Measurements from ENCODE around the gene AP2A2.

AP2A2 gene

GRCh38 chr11:1032310-1032891 is 106.7 kb downstream of the AP2A2 start:
- TF ChIP-seq CTCF (IDR thresholded peaks at IDR 0.05; ENCODE audit: low read depth, low read length): no peak
- no peak for DNase-seq (ENCODE audit: extremely low read depth, low read depth)

GRCh38 chr11:1033016-1033798 is 107.5 kb downstream of the AP2A2 start:
- no peak for TF ChIP-seq CTCF (IDR thresholded peaks at IDR 0.05; ENCODE audit: low read depth, low read length)
- DNase-seq (ENCODE audit: extremely low read depth, low read depth): no peak

GRCh38 chr11:1034001-1034400 is 108.3 kb downstream of the AP2A2 start:
- no peak for TF ChIP-seq CTCF (IDR thresholded peaks at IDR 0.05; ENCODE audit: low read depth, low read length)
- DNase-seq (ENCODE audit: extremely low read depth, low read depth): no peak

GRCh38 chr11:1034456-1035295 is 109.0 kb downstream of the AP2A2 start:
- DNase-seq (ENCODE audit: extremely low read depth, low read depth): no peak
- TF ChIP-seq CTCF (IDR thresholded peaks at IDR 0.05; ENCODE audit: low read depth, low read length): no peak

- no peak for DNase-seq (ENCODE audit: extremely low read depth, low read depth)
Measured at GRCh38 chr11:1035577-1036283, 110.1 kb downstream of the AP2A2 start.

GRCh38 chr11:1036303-1036923 is 110.7 kb downstream of the AP2A2 start, which contains the start of gene MUC6:
Gene MUC6 (minus strand): TSS chr11:1036718. CDS start chr11:1036655, 63 bp downstream.
- DNase-seq (ENCODE audit: extremely low read depth, low read depth): no peak
- TF ChIP-seq CTCF (IDR thresholded peaks at IDR 0.05; ENCODE audit: low read depth, low read length): no peak

More at GRCh38 chr11:1035577-1036283, 110.1 kb downstream of the AP2A2 start:
- no peak for TF ChIP-seq CTCF (IDR thresholded peaks at IDR 0.05; ENCODE audit: low read depth, low read length)

All from AG09319 (cell line).